ENCODE results near the gene ARHGAP15.

DNA sequence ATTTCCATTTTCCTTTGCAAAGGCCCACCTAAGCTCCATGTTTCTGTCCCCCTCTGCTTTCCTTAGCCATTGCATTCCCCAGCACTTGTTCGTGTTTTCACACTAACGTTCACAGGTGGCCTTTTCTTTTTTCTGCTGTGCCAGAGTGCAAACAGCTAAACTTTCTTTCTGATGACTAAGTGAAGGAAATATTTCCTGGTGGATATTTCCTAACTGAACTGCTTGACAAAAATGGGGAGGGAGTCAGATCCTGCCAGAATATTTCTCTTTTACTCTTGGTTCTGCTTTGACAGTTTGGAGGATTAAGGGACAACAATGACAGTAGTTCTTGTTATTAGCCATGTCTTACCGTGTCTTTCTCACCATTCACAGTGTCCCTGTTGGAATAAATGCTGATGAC lies 344.0 kb downstream of the ARHGAP15 start:
- no peak for TF ChIP-seq BHLHE40 (IDR thresholded peaks at IDR 0.05; ENCODE audit: borderline replicate concordance)
- no peak for TF ChIP-seq SP1 (IDR thresholded peaks at IDR 0.05)
- no peak for TF ChIP-seq HDGF (IDR thresholded peaks at IDR 0.05; ENCODE audit: borderline replicate concordance)
- no peak for TF ChIP-seq CTBP1 (IDR thresholded peaks at IDR 0.05; ENCODE audit: borderline replicate concordance)
- no peak for TF ChIP-seq TARDBP (IDR thresholded peaks at IDR 0.05)
- no peak for TF ChIP-seq ARNT (IDR thresholded peaks at IDR 0.05)
- TF ChIP-seq SUZ12 (IDR thresholded peaks at IDR 0.05) = no peak
- TF ChIP-seq ZNF384 (IDR thresholded peaks at IDR 0.05) = no peak

Data from HEK293T (cell line).